GM13977 (cell line): Measurements from ENCODE around the gene AKAP13.

Experiments
- DNase-seq: peaks from one replicate; pipeline ENCODE4 v3.0.0; 2012; ENCODE audit warnings: low spot score
- in situ Hi-C: fragments of 300-500 bp; cut with MboI; formaldehyde crosslinking; loops from one replicate; pipeline ENCODE4 v1.12.0; 2022; ENCODE audit warnings: low sequenced_read_pairs, low pct_unique_long_range_greater_than_20kb, mixed read lengths, inconsistent platforms; ENCODE audit not compliant: unreplicated experiment
- TF ChIP-seq, protein P1 (sequence below): IDR thresholded peaks from 2 replicates; pipeline ENCODE4 v1.5.1; 2012; ENCODE audit warnings: mild to moderate bottlenecking, control low read depth; ENCODE audit not compliant: insufficient read depth; ENCODE audit errors: extremely low read depth, missing control alignments

The AKAP13 gene

GRCh38 chr15:85710340-85710842, 330.0 kb downstream of the AKAP13 start:
- TF ChIP-seq, protein P1, sequence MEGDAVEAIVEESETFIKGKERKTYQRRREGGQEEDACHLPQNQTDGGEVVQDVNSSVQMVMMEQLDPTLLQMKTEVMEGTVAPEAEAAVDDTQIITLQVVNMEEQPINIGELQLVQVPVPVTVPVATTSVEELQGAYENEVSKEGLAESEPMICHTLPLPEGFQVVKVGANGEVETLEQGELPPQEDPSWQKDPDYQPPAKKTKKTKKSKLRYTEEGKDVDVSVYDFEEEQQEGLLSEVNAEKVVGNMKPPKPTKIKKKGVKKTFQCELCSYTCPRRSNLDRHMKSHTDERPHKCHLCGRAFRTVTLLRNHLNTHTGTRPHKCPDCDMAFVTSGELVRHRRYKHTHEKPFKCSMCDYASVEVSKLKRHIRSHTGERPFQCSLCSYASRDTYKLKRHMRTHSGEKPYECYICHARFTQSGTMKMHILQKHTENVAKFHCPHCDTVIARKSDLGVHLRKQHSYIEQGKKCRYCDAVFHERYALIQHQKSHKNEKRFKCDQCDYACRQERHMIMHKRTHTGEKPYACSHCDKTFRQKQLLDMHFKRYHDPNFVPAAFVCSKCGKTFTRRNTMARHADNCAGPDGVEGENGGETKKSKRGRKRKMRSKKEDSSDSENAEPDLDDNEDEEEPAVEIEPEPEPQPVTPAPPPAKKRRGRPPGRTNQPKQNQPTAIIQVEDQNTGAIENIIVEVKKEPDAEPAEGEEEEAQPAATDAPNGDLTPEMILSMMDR = no peak
- DNase-seq = peak; percentile 34
- in situ Hi-C loops = loop anchor here (25.0 kb wide), 1 partner anchor 223 kb away; no protein-coding TSS in a partner anchor

DNA sequence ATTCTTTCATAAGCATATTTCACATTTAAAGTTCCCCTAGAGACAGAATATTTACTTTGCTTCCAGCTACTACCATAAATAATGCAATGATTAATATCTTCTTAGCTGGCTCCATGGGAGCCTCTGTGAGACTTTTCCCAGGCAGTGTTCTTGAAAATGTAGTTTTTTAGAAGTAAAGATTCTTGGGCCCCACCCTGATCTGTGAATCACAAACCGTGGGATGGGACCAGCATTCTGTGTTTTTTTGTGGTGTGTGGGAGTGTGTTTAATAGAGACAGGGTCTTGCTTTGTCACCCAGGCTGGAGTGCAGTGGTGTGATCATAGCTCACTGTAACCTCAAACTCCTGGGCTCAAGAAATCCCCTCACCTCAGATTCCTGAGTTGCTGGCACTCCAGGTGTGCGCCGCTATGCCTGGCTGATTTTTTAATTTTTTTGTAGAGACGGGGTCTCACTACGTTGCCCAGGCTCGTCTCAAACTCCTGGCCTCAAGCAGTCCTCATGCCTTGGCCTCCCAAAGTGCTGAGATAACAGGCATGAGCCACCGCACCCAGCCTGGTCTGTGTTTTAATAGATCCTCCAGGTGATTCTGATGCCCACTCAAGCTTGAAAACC, 331.3 kb downstream of the AKAP13 start:
- DNase-seq = no peak
- in situ Hi-C loops = loop anchor here (25.0 kb wide), 1 partner anchor 224 kb away; no protein-coding TSS in a partner anchor
- TF ChIP-seq, protein P1 = no peak

DNA sequence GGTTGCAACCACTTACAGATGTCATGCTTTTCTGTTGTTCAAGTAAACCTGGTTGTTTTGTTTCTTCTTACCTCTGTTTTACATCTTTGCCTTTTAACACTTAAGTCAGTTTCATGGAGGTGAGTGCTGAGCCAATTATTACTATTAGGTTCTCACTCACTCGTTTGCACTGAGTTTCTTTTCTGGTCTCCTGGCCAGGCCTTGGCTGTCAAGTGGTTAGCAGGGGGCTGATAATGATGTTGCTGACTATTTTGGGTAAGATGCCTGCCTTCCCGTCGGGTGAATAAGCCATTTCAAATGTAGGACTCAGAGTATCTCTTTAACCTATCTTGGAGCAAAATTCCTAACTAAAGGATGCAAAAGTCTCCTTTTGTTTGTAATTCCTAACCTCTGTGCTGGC, 335.9 kb downstream of the AKAP13 start:
- DNase-seq = no peak
- TF ChIP-seq, protein P1 = no peak
- in situ Hi-C loops = loop anchor here (25.0 kb wide), 1 partner anchor 229 kb away; no protein-coding TSS in a partner anchor

DNA sequence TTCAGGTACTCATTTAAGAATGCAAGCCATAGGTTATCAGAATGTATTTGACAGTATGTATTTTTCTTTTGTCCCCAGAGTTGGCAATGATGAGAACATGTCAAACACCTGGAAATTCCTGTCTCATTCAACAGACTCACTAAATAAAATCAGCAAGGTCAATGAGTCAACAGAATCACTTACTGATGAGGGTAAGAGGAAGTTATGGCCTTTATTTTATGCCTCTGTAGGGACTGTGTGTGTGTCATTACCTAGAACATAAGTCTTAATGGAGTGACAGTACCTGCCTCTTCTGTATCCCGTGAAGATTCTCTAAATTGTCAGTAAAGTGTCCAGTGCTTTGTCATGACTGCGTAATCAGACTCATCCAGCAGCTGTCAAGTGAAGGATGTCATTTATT, 336.8 kb downstream of the AKAP13 start:
- DNase-seq = no peak
- in situ Hi-C loops = loop anchor here (25.0 kb wide), 1 partner anchor 230 kb away; no protein-coding TSS in a partner anchor
- TF ChIP-seq, protein P1 = no peak

DNA sequence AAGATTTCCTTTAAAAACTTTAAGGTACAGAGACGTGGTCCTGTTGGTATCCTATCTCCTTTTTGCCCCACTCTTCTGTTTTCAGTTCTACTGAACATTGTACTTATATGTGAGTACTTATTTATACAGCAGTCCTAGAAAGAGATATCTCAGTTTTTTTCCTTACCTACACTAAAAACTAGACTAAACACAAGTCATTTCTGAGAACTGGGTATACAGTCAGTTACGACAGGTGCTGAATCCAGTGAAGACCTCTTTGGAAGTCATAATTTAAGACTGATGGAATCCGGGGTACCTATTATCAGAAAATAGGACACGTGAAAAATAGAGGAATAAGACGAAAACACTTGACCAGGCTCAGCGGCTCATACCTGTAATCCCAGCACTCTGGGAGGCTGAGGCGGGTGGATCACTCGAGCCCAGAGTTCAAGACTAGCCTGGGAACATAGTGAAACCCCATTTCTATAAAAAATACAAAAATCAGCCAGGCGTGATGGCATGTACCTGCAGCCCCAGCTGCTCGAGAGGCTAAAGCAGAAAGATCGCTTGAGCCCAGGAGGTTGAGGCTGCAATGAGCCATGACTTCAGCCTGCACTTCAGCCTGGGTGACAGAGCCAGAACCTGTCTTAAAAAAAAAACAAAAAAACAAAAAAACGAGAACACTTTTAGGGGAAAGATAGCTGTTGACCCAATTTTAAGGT, 338.0 kb downstream of the AKAP13 start:
- TF ChIP-seq, protein P1 = no peak

GRCh38 chr15:85718981-85719380, 338.6 kb downstream of the AKAP13 start:
- TF ChIP-seq, protein P1 = no peak
- no peak for DNase-seq
- in situ Hi-C loops = loop anchor here (25.0 kb wide), 1 partner anchor 232 kb away; no protein-coding TSS in a partner anchor

More for the DNA sequence above, 338.0 kb downstream of the AKAP13 start:
- DNase-seq = no peak
- in situ Hi-C loops = loop anchor here (25.0 kb wide), 1 partner anchor 231 kb away; no protein-coding TSS in a partner anchor
